Astrocyte (in vitro differentiated cells and primary cell): ENCODE data around the gene SKAP2. TPM values are rescaled to one million over a fixed set of nuclear protein-coding genes. Genes with fewer than 3 reads are reported as not detected.

Source experiments
- DNase-seq: peaks from one replicate; pipeline ENCODE4 v3.0.0-alpha.2; 2010; ENCODE audit warnings: low read depth
- FAIRE-seq: peaks from 2 replicates; lab custom pipeline; 2011; peaks lifted over from hg19 to GRCh38; lab: Jason Lieb, UNC
- H2AFZ ChIP-seq: 2 replicates; pipeline ENCODE4 v1.6.0; 2012; ENCODE audit warnings: low read depth, low read length, inconsistent platforms
- H3K27ac ChIP-seq: 2 replicates; pipeline ENCODE4 v1.5.1; 2011; ENCODE audit warnings: low read depth, low read length, inconsistent platforms
- H3K27me3 ChIP-seq: 2 replicates; pipeline ENCODE4 v1.6.0; 2011; ENCODE audit warnings: low read length, inconsistent platforms; ENCODE audit not compliant: insufficient read depth
- H3K36me3 ChIP-seq: 2 replicates; pipeline ENCODE4 v1.5.1; 2011; ENCODE audit warnings: low read length, inconsistent platforms; ENCODE audit not compliant: insufficient read depth
- H3K4me1 ChIP-seq: 2 replicates; pipeline ENCODE4 v1.5.1; 2011; ENCODE audit warnings: low read length, inconsistent platforms; ENCODE audit not compliant: insufficient read depth
- H3K4me2 ChIP-seq: 2 replicates; pipeline ENCODE4 v1.6.0; 2012; ENCODE audit warnings: low read length, inconsistent platforms
- H3K4me3 ChIP-seq: 2 replicates; pipeline ENCODE4 v1.5.1; 2011; ENCODE audit warnings: low read depth, mild to moderate bottlenecking, low read length, inconsistent platforms; ENCODE audit not compliant: insufficient read depth
- H3K79me2 ChIP-seq: 2 replicates; pipeline ENCODE4 v1.6.0; 2012; ENCODE audit warnings: mild to moderate bottlenecking, low read length, inconsistent platforms; ENCODE audit not compliant: insufficient read depth
- H3K9ac ChIP-seq: 2 replicates; pipeline ENCODE4 v1.6.0; 2012; ENCODE audit warnings: mild to moderate bottlenecking, low read length, inconsistent platforms
- H3K9me3 ChIP-seq: 2 replicates; pipeline ENCODE4 v1.5.1; 2012; ENCODE audit warnings: low read depth, mild to moderate bottlenecking, low read length, inconsistent platforms; ENCODE audit not compliant: insufficient read depth
- H4K20me1 ChIP-seq: 2 replicates; pipeline ENCODE4 v1.6.0; 2012; ENCODE audit warnings: low read length, inconsistent platforms; ENCODE audit not compliant: insufficient read depth
- H3K27ac Mint-ChIP-seq: one replicate; pipeline ENCODE4 v1.8.0; 2021; ENCODE audit warnings: mild to moderate bottlenecking, mixed read lengths; ENCODE audit not compliant: unreplicated experiment
- H3K27me3 Mint-ChIP-seq: one replicate; pipeline ENCODE4 v1.8.0; 2021; ENCODE audit warnings: low read depth, mixed read lengths; ENCODE audit not compliant: unreplicated experiment
- H3K36me3 Mint-ChIP-seq: one replicate; pipeline ENCODE4 v1.8.0; 2021; ENCODE audit warnings: low read depth, mixed read lengths; ENCODE audit not compliant: unreplicated experiment
- H3K4me1 Mint-ChIP-seq: one replicate; pipeline ENCODE4 v1.8.0; 2021; ENCODE audit warnings: low read depth, mixed read lengths; ENCODE audit not compliant: unreplicated experiment
- H3K4me3 Mint-ChIP-seq: one replicate; pipeline ENCODE4 v1.8.0; 2021; ENCODE audit warnings: mild to moderate bottlenecking, moderate library complexity, mixed read lengths; ENCODE audit not compliant: unreplicated experiment
- H3K9me3 Mint-ChIP-seq: one replicate; pipeline ENCODE4 v1.8.0; 2021; ENCODE audit warnings: mild to moderate bottlenecking, mixed read lengths; ENCODE audit not compliant: unreplicated experiment
- CTCF ChIP-seq: IDR thresholded peaks from 2 replicates; pipeline ENCODE4 v1.5.1; 2011; ENCODE audit warnings: low read depth, mild to moderate bottlenecking, inconsistent platforms, low read length, moderate library complexity; ENCODE audit not compliant: insufficient read depth
- EZH2 ChIP-seq: IDR thresholded peaks from 2 replicates; pipeline ENCODE4 v1.6.1; 2012; ENCODE audit warnings: mild to moderate bottlenecking, low read length, inconsistent platforms; ENCODE audit not compliant: insufficient read depth
- total RNA-seq: library from RNA; stranded (reverse); gene quantifications from 2 replicates; pipeline ENCODE4 v1.2.1, GENCODE V29; 2021

The SKAP2 gene
- total RNA-seq, 1 donor from 2014 or later = 10.1 TPM

- Mint-ChIP-seq H3K4me1 (no peaks in the 10 kb centered on the region), H3K27ac (no peak overlapping the region), H3K4me3 (no peak overlapping the region), H3K27me3 (no peaks in the 10 kb centered on the region), H3K36me3 (peaks cover 2% of the 10 kb centered on the region), H3K9me3 (peaks cover 2% of the 10 kb centered on the region)
- no peak for TF ChIP-seq CTCF
- TF ChIP-seq EZH2 = no peak
- no peak overlapping the region for H3K9ac ChIP-seq
- no peaks in the 10 kb centered on the region for H3K36me3 ChIP-seq
- no peak overlapping the region for H2AFZ ChIP-seq
- H4K20me1 ChIP-seq = no peaks in the 10 kb centered on the region
- no peaks in the 10 kb centered on the region for H3K27me3 ChIP-seq
- H3K4me1 ChIP-seq = no peaks in the 10 kb centered on the region
- no peak overlapping the region for H3K4me3 ChIP-seq
- H3K9me3 ChIP-seq = no peaks in the 10 kb centered on the region
- no peak overlapping the region for H3K27ac ChIP-seq
- H3K79me2 ChIP-seq = no peaks in the 10 kb centered on the region
- FAIRE-seq (no peak), DNase-seq (no peak)
- no peak overlapping the region for H3K4me2 ChIP-seq
Observed at GRCh38 chr7:26815426-26815825, 49.0 kb downstream of the SKAP2 start.

DNA sequence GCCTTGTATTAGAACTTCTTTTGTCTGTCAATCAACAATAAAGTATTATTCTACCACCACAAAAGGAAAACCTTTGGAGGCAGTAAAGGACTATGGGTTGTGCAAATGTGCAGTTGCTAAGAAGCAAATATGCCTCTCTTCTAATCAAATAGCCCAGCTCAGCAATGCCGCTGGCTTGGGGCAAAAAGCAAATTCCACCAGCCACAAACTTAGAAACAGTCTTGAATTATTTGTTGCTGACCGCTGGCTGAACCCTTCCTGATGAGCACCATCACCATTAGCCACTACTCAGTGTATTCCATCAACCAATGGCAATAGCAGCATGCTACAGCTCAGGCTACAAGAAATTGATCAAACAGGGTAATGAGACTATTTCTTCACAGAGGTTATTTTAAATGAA lies 51.0 kb downstream of the SKAP2 start:
- FAIRE-seq = no peak
- no peaks in the 10 kb centered on the region for H3K4me1 Mint-ChIP-seq
- peaks cover 2% of the 10 kb centered on the region for H3K36me3 Mint-ChIP-seq
- no peak overlapping the region for H3K27ac Mint-ChIP-seq
- H3K27ac ChIP-seq = no peak overlapping the region
- no peaks in the 10 kb centered on the region for H3K9me3 ChIP-seq
- peak; percentile 73 for DNase-seq
- no peak overlapping the region for H3K4me2 ChIP-seq
- no peaks in the 10 kb centered on the region for H3K27me3 Mint-ChIP-seq
- H3K9ac ChIP-seq = no peak overlapping the region
- no peaks in the 10 kb centered on the region for H3K27me3 ChIP-seq
- H3K4me1 ChIP-seq = no peaks in the 10 kb centered on the region
- no peak overlapping the region for H3K4me3 Mint-ChIP-seq
- H3K36me3 ChIP-seq = no peaks in the 10 kb centered on the region
- peaks cover 2% of the 10 kb centered on the region for H3K9me3 Mint-ChIP-seq
- H2AFZ ChIP-seq = no peak overlapping the region
- no peaks in the 10 kb centered on the region for H3K79me2 ChIP-seq
- no peaks in the 10 kb centered on the region for H4K20me1 ChIP-seq
- H3K4me3 ChIP-seq = no peak overlapping the region
- TF ChIP-seq EZH2 (no peak), CTCF (no peak)

DNA sequence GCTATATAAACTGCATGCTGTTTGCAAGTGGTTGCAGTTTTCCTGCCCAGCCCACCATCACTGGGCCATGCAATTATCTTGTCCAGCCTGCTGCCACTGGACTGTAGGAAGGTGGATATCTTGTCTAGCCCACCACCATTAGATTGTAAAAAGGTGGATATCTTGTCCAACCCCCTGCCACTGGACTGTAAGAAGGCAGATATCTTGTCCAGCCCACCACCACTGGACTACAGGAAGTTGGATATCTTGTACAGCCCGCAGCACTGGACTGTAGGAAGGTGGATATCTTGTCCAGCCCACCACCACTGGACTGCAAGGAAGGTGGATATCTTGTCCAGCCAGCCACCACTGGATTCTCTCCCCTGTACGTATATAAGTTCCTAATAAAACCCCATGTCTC lies 69.8 kb downstream of the SKAP2 start:
- H3K4me3 ChIP-seq = no peak overlapping the region
- no peaks in the 10 kb centered on the region for H3K9me3 ChIP-seq
- no peaks in the 10 kb centered on the region for H3K4me1 Mint-ChIP-seq
- H2AFZ ChIP-seq = no peak overlapping the region
- no peak overlapping the region for H3K4me2 ChIP-seq
- H3K9ac ChIP-seq = no peak overlapping the region
- DNase-seq (no peak), FAIRE-seq (no peak)
- no peaks in the 10 kb centered on the region for H3K36me3 ChIP-seq
- H3K36me3 Mint-ChIP-seq = no peaks in the 10 kb centered on the region
- no peaks in the 10 kb centered on the region for H4K20me1 ChIP-seq
- no peaks in the 10 kb centered on the region for H3K4me1 ChIP-seq
- no peaks in the 10 kb centered on the region for H3K27me3 ChIP-seq
- H3K79me2 ChIP-seq = no peaks in the 10 kb centered on the region
- H3K4me3 Mint-ChIP-seq = no peak overlapping the region
- H3K9me3 Mint-ChIP-seq = no peaks in the 10 kb centered on the region
- no peaks in the 10 kb centered on the region for H3K27me3 Mint-ChIP-seq
- no peak overlapping the region for H3K27ac ChIP-seq
- H3K27ac Mint-ChIP-seq = no peak overlapping the region
- TF ChIP-seq EZH2 = no peak
- no peak for TF ChIP-seq CTCF
